Activated T-cell treated with anti-CD3 and anti-CD28 coated beads, Interleukin-2, amount 50 U/mL, for 24 hours (primary cell): ENCODE results near the gene ZNF408.

Experiments
- DNase-seq: peaks from one replicate; pipeline ENCODE4 v3.0.0-alpha.2; 2020
- H3K27ac Mint-ChIP-seq: 2 replicates; pipeline ENCODE4 v1.8.0; 2020; ENCODE audit warnings: mild to moderate bottlenecking, mixed read lengths
- H3K27me3 Mint-ChIP-seq: 2 replicates; pipeline ENCODE4 v1.8.0; 2020; ENCODE audit warnings: mixed read lengths
- H3K36me3 Mint-ChIP-seq: 2 replicates; pipeline ENCODE4 v1.8.0; 2020; ENCODE audit warnings: low read depth, mixed read lengths
- H3K4me1 Mint-ChIP-seq: 2 replicates; pipeline ENCODE4 v1.8.0; 2020; ENCODE audit warnings: low read depth, mixed read lengths
- H3K4me3 Mint-ChIP-seq: 2 replicates; pipeline ENCODE4 v1.8.0; 2020; ENCODE audit warnings: mild to moderate bottlenecking, moderate library complexity, mixed read lengths
- H3K9me3 Mint-ChIP-seq: 2 replicates; pipeline ENCODE4 v1.8.0; 2020; ENCODE audit warnings: mixed read lengths

ZNF408 gene

DNA sequence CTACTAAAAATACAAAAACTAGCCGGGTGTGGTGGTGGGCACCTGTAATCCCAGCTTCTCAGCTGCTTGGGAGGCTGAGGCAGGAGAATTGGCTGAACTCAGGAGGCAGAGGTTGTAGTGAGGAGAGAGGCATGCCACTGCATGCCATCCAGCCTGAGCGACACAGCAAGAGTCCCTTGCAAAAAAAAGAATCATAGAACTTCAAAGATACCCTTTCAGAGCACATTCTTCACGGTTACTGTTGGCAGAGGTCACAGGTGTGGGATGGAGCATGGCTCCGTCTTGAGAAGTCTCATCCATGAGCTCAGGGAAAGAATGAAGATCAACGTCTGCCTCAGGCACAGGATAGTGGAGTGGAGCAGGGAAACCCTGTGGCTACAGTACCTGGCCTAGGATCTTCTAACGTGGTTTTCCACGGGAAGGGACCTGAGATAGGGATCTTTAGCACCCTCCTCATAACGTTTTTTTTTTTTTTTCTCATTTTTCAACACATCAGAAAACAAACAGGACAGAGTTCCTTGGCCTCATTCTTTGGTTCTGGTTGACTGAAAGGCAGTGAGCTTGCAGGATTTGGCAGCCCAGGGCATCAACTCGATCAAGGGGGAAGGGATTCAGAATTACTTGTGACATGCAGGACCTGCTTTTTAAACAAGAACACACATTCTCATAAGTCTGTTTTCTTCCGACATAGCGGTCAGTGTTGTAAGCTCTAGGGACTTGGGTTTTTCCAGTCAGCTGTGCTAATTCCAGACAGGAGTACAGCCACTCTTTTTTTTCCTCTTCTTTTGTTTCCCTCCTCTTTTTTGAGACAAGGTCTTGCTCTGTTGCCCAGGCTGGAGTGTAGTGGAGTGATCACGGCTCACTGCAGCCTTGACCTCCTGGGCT lies 41.0 kb downstream of the ZNF408 start:
- H3K4me3 Mint-ChIP-seq = no peak overlapping the region
- peaks cover 62% of the 10 kb centered on the region for H3K36me3 Mint-ChIP-seq
- DNase-seq = no peak
- H3K4me1 Mint-ChIP-seq = no peaks in the 10 kb centered on the region
- H3K27ac Mint-ChIP-seq = peak overlapping the region; percentile 41
- H3K9me3 Mint-ChIP-seq = no peaks in the 10 kb centered on the region
- no peaks in the 10 kb centered on the region for H3K27me3 Mint-ChIP-seq

DNA sequence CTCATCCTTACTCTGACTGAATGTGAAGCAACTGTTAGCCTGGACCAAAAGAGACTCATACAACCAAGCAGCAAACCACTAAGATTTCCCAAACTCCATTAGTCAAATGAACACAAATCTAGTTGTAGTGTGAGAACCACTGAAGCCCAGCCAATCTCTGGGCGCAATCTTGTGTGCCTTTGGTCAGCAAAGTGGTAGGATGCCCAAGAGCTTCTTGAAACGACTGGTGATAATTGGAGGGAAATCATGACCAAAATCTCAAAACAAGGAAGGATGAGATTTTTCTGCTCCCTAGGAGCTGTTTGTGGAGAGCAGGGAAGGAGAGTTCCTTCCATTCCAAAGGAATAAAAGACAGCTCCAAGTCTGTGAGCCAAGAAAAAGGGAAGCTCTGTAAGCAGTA lies 42.2 kb downstream of the ZNF408 start:
- Mint-ChIP-seq H3K27me3 (no peaks in the 10 kb centered on the region), H3K36me3 (peaks cover 73% of the 10 kb centered on the region), H3K4me3 (no peak overlapping the region), H3K9me3 (no peaks in the 10 kb centered on the region), H3K27ac (peak overlapping the region; percentile 24), H3K4me1 (no peaks in the 10 kb centered on the region)
- no peak for DNase-seq

DNA sequence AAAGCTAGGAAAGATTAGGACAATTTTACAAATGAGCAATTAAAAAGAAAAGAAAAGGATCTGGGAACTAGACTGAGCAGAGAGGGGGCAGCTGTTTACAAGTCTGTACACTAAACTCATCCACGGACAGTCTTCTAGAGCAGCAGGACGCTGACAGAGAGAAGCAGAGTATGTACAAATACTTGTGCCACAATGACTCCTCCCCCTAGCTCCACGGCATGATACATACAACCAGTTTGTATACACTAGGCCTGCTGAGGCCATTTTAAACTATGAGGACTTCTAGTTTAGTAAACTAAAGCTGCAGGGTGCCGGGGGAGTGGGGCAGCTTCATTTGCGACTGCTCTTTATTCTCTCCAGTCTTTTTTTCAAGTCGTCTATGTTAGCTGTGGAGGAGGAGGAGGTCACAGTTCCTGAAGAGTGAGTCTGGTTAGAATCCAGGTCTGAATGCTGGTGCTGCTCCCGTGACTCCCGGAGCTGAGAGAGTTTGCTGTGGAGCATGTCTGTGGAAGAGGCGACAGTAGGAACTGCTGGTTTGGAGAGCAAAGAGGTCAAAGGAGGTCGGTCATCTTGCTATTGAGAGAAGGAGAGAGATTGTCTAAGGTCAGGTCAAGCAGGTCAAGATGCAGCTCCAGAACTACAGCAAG lies 43.0 kb downstream of the ZNF408 start:
- Mint-ChIP-seq H3K4me3 (no peak overlapping the region), H3K4me1 (no peaks in the 10 kb centered on the region), H3K9me3 (no peaks in the 10 kb centered on the region), H3K27ac (no peak overlapping the region), H3K36me3 (peaks cover 78% of the 10 kb centered on the region), H3K27me3 (no peaks in the 10 kb centered on the region)
- no peak for DNase-seq

DNA sequence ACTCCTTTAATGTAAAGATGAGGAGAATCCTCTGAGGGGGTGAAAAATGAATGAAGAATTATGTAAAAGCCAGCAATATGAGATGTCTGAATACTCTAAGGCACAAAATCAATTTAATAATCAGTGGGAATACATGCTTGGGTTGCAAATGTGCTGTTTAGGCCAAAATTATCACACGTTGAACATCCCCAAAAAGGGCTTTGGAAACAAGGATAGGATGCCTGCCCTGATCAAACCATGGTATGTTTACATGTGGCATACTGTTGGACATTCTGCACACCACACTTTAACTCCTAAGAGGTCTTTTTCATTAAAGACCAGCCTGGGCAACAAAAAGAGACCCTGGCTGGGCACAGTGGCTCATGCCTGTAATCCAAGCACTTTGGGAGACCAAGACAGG lies 44.5 kb downstream of the ZNF408 start:
- Mint-ChIP-seq H3K9me3 (no peaks in the 10 kb centered on the region), H3K4me1 (no peaks in the 10 kb centered on the region), H3K27ac (no peak overlapping the region), H3K4me3 (no peak overlapping the region), H3K27me3 (no peaks in the 10 kb centered on the region), H3K36me3 (peaks cover 90% of the 10 kb centered on the region)
- DNase-seq = no peak

DNA sequence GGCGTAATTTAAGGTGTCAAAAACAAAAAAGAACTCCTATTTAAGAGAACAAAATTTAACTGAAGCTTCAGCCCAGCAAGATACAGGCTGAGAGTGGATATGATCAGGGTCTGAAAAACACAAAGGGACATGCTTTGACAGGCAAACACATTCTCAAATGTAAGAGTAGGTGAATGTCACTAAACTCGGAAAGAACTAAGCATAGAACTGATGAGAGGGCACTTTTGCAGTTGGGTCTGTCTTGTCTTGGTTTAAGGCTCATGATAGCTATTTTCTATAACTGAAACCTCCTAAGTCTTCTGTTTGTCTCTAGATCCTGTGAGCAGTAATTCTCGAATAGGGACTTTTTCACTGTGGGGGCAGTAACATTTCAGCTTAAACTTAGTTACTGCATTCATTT lies 45.2 kb downstream of the ZNF408 start:
- Mint-ChIP-seq H3K27me3 (no peaks in the 10 kb centered on the region), H3K4me3 (no peak overlapping the region), H3K9me3 (no peaks in the 10 kb centered on the region), H3K4me1 (no peaks in the 10 kb centered on the region), H3K36me3 (peaks cover 96% of the 10 kb centered on the region), H3K27ac (no peak overlapping the region)
- DNase-seq = no peak

DNA sequence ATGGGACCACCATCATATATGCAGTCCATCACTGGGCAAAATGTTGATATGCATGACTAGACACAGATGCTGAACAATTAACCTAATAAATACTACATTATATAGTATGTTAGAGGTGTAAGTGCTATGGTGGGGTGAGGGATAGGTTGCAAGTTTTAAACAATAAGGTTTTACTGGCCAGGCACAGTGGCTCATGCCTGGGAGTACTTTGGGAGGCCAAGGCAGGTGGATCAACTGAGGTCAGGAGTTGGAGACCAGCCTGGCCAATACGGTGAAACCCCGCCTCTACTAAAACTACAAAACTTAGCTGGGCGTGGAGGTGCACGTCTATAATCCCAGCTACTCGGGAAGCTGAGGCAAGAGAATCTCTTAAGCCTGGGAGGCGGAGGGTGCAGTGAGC lies 46.3 kb downstream of the ZNF408 start:
- no peak for DNase-seq
- no peak overlapping the region for H3K27ac Mint-ChIP-seq
- no peaks in the 10 kb centered on the region for H3K4me1 Mint-ChIP-seq
- H3K27me3 Mint-ChIP-seq = no peaks in the 10 kb centered on the region
- H3K36me3 Mint-ChIP-seq = peaks cover 94% of the 10 kb centered on the region
- H3K4me3 Mint-ChIP-seq = no peak overlapping the region
- H3K9me3 Mint-ChIP-seq = no peaks in the 10 kb centered on the region
